CD4-positive, CD25-positive, alpha-beta regulatory T cell (primary cell): ENCODE measurements around the gene KCNIP3. TPM values are rescaled to one million over a fixed set of nuclear protein-coding genes. Genes with fewer than 3 reads are reported as not detected.

Experiments
- ATAC-seq, 2 donors: fragments of 150-1000 bp; cut with Tn5 transposase; one replicate each; pipeline ENCODE4 v1.10.0; 2021; ENCODE audit warnings: low read depth in 2 of 2, moderate number of reproducible peaks in 2 of 2, moderate library complexity in 1 of 2
- DNase-seq, 3 donors: peaks; one replicate each; pipeline versions ENCODE4 v3.0.0 to v3.0.0-alpha.2; 2012 to 2022; ENCODE audit warnings: mixed read lengths in 1 of 3
- H3K27ac ChIP-seq: one replicate; pipeline ENCODE4 v1.7.0; 2013; ENCODE audit warnings: mild to moderate bottlenecking, low read length; ENCODE audit not compliant: insufficient read depth, poor library complexity, severe bottlenecking
- H3K27me3 ChIP-seq: one replicate; pipeline ENCODE4 v1.7.0; 2013; ENCODE audit warnings: low read length; ENCODE audit not compliant: control insufficient read depth, insufficient read depth
- H3K36me3 ChIP-seq: one replicate; pipeline ENCODE4 v1.7.0; 2013; ENCODE audit warnings: mild to moderate bottlenecking, low read length, moderate library complexity; ENCODE audit not compliant: control insufficient read depth, insufficient read depth
- H3K4me1 ChIP-seq: 2 replicates; pipeline ENCODE4 v1.7.0; 2013; ENCODE audit warnings: mild to moderate bottlenecking, low read length; ENCODE audit not compliant: insufficient read depth, control insufficient read depth, poor library complexity, severe bottlenecking
- H3K4me3 ChIP-seq: one replicate; pipeline ENCODE4 v1.7.0; 2013; ENCODE audit warnings: low read depth, mild to moderate bottlenecking, low read length, moderate library complexity
- H3K9me3 ChIP-seq, 2 experiments: 1 replicate in 1 of 2; 2 replicates in 1 of 2; pipeline ENCODE4 v1.7.0; 2013; ENCODE audit warnings: low read length in 2 of 2, mild to moderate bottlenecking in 1 of 2, moderate library complexity in 1 of 2; ENCODE audit not compliant: control insufficient read depth in 2 of 2
- H3K27ac Mint-ChIP-seq, 3 donors: one replicate each; pipeline ENCODE4 v1.8.0; 2020 to 2022; ENCODE audit warnings: mild to moderate bottlenecking in 3 of 3, mixed read lengths in 3 of 3, moderate library complexity in 2 of 3
- H3K27me3 Mint-ChIP-seq: one replicate; pipeline ENCODE4 v1.8.0; 2022; ENCODE audit warnings: mild to moderate bottlenecking, mixed read lengths
- H3K36me3 Mint-ChIP-seq: one replicate; pipeline ENCODE4 v1.8.0; 2020; ENCODE audit warnings: mixed read lengths
- H3K4me1 Mint-ChIP-seq, 4 donors: one replicate each; pipeline ENCODE4 v1.8.0; 2020 to 2022; ENCODE audit warnings: mixed read lengths in 4 of 4, mild to moderate bottlenecking in 1 of 4
- H3K4me3 Mint-ChIP-seq, 4 donors: one replicate each; pipeline ENCODE4 v1.8.0; 2020 to 2022; ENCODE audit warnings: mild to moderate bottlenecking in 4 of 4, mixed read lengths in 4 of 4, moderate library complexity in 3 of 4
- H3K9me3 Mint-ChIP-seq, 7 donors: one replicate each; pipeline ENCODE4 v1.8.0; 2020 to 2022; ENCODE audit warnings: mixed read lengths in 7 of 7, mild to moderate bottlenecking in 3 of 7, moderate library complexity in 2 of 7
- polyA plus RNA-seq, 4 donors: library from polyadenylated mRNA; unstranded; fragments of 300-500 nt; fragmentation: Illumina TruSeq; gene quantifications; one replicate each; pipeline ENCODE4 v1.2.3, GENCODE V29; 2021
- total RNA-seq: library from RNA; stranded (reverse); gene quantifications from one replicate; pipeline ENCODE4 v1.2.3, GENCODE V29; 2022

KCNIP3 gene
- total and polyA plus RNA-seq, 5 donors from 2014 or later = not detected

DNA sequence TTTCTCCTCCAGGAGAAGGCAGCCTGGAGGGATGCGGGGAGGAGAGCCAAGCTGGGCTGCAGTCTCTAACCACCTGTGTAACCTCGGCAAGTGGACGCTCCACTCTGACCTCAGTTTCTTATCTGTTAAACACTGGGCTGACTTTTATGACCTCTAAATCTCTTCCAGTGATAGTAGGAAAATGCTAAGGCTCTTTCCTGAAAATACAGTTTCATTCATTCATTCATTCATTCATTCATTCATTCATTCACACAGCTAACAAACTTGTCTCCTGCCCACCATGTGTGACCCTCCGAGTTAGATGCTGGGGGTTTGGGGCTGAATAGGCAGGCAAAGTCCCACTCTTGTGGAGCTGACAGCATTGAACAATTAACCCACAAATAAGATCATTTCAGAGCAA, 13.6 kb upstream of the KCNIP3 start:
- H3K27ac Mint-ChIP-seq = peak overlapping the region in 1 of 3 donors; percentile 64
- no peak overlapping the region for H3K4me3 ChIP-seq

DNA sequence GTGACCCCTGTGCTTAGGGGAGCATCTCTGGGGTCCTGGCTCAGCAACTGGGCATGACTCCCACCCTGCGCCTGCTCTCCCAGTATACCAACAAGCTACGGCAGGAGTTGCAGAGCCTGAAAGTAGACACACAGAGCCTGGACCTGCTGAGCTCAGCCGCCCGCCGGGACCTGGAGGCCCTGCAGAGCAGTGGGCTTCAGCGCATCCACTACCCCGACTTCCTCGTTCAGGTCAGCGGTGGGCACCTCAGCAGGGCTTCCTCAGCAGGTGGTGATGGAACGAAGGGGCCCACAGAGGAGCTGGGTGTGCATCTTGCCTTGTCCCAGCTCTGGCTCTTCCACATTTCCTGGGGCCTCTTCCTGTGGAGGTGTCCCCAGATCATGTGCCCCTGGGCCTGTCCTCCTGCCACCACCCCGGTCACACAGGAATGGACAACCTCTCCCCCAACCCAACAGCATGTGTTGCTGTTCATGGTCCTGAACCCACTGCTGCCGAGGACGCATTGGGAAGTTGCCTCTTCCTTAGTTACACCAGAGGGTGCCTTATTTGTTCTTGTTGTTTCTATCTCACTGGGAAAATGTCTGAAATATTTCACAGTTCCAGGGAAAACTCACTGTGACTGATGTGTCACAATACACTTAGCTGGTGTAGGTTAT, 12.1 kb upstream of the KCNIP3 start:
- H3K27me3 Mint-ChIP-seq = no peaks in the 10 kb centered on the region
- ATAC-seq (no peak), DNase-seq (no peak)
- no peak overlapping the region for H3K27ac Mint-ChIP-seq
- Histone ChIP-seq H3K27ac (no peak overlapping the region), H3K9me3 (no peaks in the 10 kb centered on the region), H3K27me3 (no peaks in the 10 kb centered on the region), H3K4me3 (no peak overlapping the region), H3K36me3 (no peaks in the 10 kb centered on the region), H3K4me1 (no peaks in the 10 kb centered on the region)
- no peaks in the 10 kb centered on the region for H3K36me3 Mint-ChIP-seq
- H3K9me3 Mint-ChIP-seq = peaks cover 0 to 2% (median under 1%) of the 10 kb centered on the region in 7 donors
- H3K4me3 Mint-ChIP-seq = no peak overlapping the region
- no peaks in the 10 kb centered on the region for H3K4me1 Mint-ChIP-seq

More for the DNA sequence above, 13.6 kb upstream of the KCNIP3 start:
- H3K27me3 ChIP-seq = no peaks in the 10 kb centered on the region
- no peaks in the 10 kb centered on the region for H3K27me3 Mint-ChIP-seq
- no peaks in the 10 kb centered on the region for H3K9me3 Mint-ChIP-seq
- DNase-seq (no peak), ATAC-seq (no peak)
- no peaks in the 10 kb centered on the region for H3K36me3 ChIP-seq
- H3K4me1 Mint-ChIP-seq = no peaks in the 10 kb centered on the region
- H3K4me1 ChIP-seq = no peaks in the 10 kb centered on the region
- no peaks in the 10 kb centered on the region for H3K36me3 Mint-ChIP-seq
- no peaks in the 10 kb centered on the region for H3K9me3 ChIP-seq
- H3K27ac ChIP-seq = no peak overlapping the region
- no peak overlapping the region for H3K4me3 Mint-ChIP-seq

DNA sequence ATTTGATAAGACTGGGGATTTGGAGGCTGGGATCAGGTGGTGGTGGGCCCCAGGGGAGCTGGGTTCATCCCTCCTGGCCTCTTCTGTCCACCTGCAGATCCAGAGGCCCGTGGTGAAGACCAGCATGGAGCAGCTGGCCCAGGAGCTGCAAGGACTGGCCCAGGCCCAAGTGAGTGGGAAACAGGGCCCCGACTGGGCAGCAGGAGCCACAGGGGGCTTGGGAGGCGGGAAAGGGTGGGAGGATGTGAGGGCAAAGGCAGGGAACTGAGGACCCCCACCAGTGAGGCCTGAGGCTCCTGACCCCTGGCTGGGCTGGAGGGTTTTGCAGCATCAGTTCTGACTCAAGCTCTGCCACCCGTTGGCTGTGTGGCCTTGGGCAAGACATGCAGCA, 11.6 kb upstream of the KCNIP3 start:
- Mint-ChIP-seq H3K4me3 (no peak overlapping the region), H3K9me3 (peaks cover 0 to 6% (median 2%) of the 10 kb centered on the region in 7 donors), H3K27me3 (no peaks in the 10 kb centered on the region), H3K4me1 (no peaks in the 10 kb centered on the region), H3K36me3 (no peaks in the 10 kb centered on the region), H3K27ac (no peak overlapping the region)
- Histone ChIP-seq H3K36me3 (no peaks in the 10 kb centered on the region), H3K4me1 (no peaks in the 10 kb centered on the region), H3K27ac (no peak overlapping the region), H3K27me3 (no peaks in the 10 kb centered on the region), H3K9me3 (no peaks in the 10 kb centered on the region), H3K4me3 (no peak overlapping the region)
- no peak for DNase-seq
- ATAC-seq = no peak

DNA sequence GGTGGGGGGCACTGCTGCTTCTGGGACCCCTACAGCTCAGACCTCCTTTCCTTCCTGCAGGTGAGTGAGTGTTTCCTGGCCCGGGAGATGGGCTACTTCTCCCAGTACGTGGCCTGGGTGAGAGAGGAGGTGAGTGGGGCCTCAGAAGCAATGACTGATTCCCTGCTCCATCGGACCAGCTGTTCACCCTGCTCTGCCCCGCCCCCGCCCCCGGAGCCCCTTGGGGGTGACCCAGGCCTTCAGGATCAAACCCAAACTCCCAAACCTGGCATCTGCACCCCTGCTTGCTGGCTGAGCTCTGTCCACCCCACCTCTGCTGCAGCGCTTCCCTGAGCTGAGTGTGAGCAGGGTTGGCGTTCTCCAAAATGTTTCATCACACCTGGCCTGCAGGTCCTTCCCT, 9.8 kb upstream of the KCNIP3 start:
- Mint-ChIP-seq H3K36me3 (no peaks in the 10 kb centered on the region), H3K4me1 (no peaks in the 10 kb centered on the region), H3K9me3 (peaks cover 0 to 17% (median 4%) of the 10 kb centered on the region in 7 donors), H3K27ac (no peak overlapping the region), H3K27me3 (no peaks in the 10 kb centered on the region), H3K4me3 (no peak overlapping the region)
- no peak overlapping the region for H3K27ac ChIP-seq
- H3K4me3 ChIP-seq = no peak overlapping the region
- DNase-seq (no peak), ATAC-seq (no peak)
- H3K27me3 ChIP-seq = no peaks in the 10 kb centered on the region
- peaks cover 3% of the 10 kb centered on the region in 2 experiments for H3K9me3 ChIP-seq
- no peaks in the 10 kb centered on the region for H3K4me1 ChIP-seq
- no peaks in the 10 kb centered on the region for H3K36me3 ChIP-seq

DNA sequence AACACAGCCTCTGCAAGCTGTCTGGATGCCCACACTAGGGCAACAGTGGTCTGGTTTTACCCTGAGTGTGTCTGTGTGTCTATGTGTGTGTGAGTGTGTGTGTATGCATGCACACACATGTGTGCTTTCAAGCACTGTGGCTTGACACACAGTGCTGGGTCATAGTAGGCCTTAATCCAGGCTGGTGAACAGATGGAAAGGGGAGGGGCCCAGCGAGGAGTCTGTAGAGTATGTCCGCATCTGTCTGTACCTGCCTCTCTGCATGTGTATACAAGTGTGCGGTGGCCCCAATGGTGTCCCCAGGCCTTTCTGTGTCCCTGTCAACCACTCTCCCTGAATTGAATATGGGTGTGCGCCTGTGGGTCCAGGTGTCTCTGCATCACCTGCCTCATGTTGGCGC, 9.3 kb upstream of the KCNIP3 start:
- Histone ChIP-seq H3K9me3 (peaks cover 3% of the 10 kb centered on the region in 2 experiments), H3K4me1 (no peaks in the 10 kb centered on the region), H3K4me3 (no peak overlapping the region), H3K36me3 (no peaks in the 10 kb centered on the region), H3K27me3 (no peaks in the 10 kb centered on the region), H3K27ac (no peak overlapping the region)
- no peak overlapping the region for H3K4me3 Mint-ChIP-seq
- no peaks in the 10 kb centered on the region for H3K4me1 Mint-ChIP-seq
- peaks cover 0 to 18% (median 5%) of the 10 kb centered on the region in 7 donors for H3K9me3 Mint-ChIP-seq
- no peak for DNase-seq
- no peaks in the 10 kb centered on the region for H3K27me3 Mint-ChIP-seq
- no peak for ATAC-seq
- no peak overlapping the region for H3K27ac Mint-ChIP-seq
- no peaks in the 10 kb centered on the region for H3K36me3 Mint-ChIP-seq

DNA sequence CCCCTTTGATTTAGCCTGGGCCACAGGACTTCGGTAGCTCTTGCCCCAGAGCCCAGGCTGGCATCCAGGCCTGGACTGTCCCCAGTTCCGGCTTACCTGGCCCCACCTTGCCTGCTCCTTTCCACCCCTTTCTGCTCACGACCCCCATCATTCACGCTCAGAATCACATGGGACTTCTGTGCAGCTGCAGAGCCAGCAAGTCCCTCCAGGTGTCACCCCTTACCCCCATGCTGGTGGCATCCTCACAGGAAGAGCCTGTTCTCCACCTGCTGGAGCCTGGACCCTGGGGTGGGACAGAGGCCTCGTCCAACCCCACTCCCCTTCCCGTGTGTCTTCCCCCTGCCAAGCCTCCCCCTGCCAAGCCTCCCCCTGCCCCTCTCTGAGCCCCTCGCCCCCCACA, 7.9 kb upstream of the KCNIP3 start:
- ATAC-seq (no peak), DNase-seq (no peak)
- H3K27ac ChIP-seq = no peak overlapping the region
- Mint-ChIP-seq H3K27me3 (no peaks in the 10 kb centered on the region), H3K4me3 (no peak overlapping the region), H3K36me3 (no peaks in the 10 kb centered on the region), H3K4me1 (no peaks in the 10 kb centered on the region), H3K9me3 (peaks cover 0 to 18% (median 5%) of the 10 kb centered on the region in 7 donors), H3K27ac (no peak overlapping the region)
- no peaks in the 10 kb centered on the region for H3K27me3 ChIP-seq
- H3K36me3 ChIP-seq = no peaks in the 10 kb centered on the region
- no peaks in the 10 kb centered on the region for H3K4me1 ChIP-seq
- no peak overlapping the region for H3K4me3 ChIP-seq
- H3K9me3 ChIP-seq = peaks cover 3% of the 10 kb centered on the region in 2 experiments

DNA sequence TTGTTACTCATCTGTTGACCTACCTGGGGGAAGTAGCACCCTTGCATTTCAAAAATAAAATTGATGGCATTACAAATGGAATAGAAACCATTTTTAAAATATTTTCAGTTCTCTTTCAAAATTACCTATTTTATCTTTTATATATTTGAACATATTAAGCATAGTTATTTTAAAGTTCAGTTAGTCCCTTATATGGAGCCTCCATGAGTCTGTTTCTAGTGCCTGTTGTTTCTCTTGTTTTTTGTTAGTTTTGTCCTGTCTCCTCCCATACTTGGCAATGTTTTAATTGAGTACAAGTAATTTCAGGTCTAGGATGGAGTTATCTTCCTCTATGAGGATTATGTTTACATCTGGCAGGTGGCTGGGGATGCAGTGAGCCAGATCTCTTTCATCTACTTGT, 5.9 kb upstream of the KCNIP3 start:
- Histone ChIP-seq H3K4me3 (no peak overlapping the region), H3K36me3 (no peaks in the 10 kb centered on the region), H3K27me3 (no peaks in the 10 kb centered on the region), H3K4me1 (no peaks in the 10 kb centered on the region), H3K9me3 (peaks cover 3% of the 10 kb centered on the region in 2 experiments), H3K27ac (no peak overlapping the region)
- ATAC-seq (no peak), DNase-seq (no peak)
- Mint-ChIP-seq H3K4me3 (no peak overlapping the region), H3K4me1 (no peaks in the 10 kb centered on the region), H3K27ac (no peak overlapping the region), H3K27me3 (no peaks in the 10 kb centered on the region), H3K36me3 (no peaks in the 10 kb centered on the region), H3K9me3 (peaks cover 0 to 18% (median 5%) of the 10 kb centered on the region in 7 donors)

DNA sequence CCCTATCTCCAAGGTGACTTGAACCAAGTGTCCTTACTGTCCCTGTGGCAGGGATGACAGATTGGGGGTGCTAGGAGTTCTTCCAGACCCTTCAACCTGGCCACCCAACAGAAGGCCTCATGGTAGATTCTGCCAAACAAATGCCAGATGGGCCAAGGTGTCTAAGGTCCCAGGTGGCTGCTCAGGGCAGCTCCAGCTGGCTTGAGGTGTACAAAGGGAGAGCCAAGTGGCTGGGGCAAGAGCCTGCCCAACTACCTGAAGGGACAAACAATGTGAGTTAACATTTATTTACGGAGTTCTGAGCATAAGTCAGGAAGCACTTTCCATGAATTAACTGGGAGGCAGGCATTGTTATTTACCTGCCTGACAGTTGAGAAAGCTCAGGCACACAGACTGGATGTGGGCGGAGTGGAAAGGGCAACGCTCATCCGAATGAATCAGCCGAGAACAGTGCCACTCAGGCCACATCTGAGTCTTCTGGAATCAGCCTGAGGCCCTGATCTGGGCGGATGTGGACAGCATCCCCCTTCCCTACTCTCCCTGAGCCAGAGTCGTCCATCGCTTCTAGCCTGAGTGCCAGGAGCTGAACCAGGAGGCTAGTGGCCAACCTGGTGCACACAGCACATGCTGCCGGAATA, 4.4 kb upstream of the KCNIP3 start:
- DNase-seq (no peak), ATAC-seq (no peak)
- no peak overlapping the region for H3K4me3 Mint-ChIP-seq
- H3K27me3 Mint-ChIP-seq = no peaks in the 10 kb centered on the region
- Histone ChIP-seq H3K27ac (no peak overlapping the region), H3K36me3 (no peaks in the 10 kb centered on the region), H3K9me3 (peaks cover 3% of the 10 kb centered on the region in 2 experiments), H3K27me3 (no peaks in the 10 kb centered on the region), H3K4me1 (no peaks in the 10 kb centered on the region), H3K4me3 (no peak overlapping the region)
- peaks cover 0 to 18% (median 5%) of the 10 kb centered on the region in 7 donors for H3K9me3 Mint-ChIP-seq
- no peaks in the 10 kb centered on the region for H3K36me3 Mint-ChIP-seq
- no peak overlapping the region for H3K27ac Mint-ChIP-seq
- no peaks in the 10 kb centered on the region for H3K4me1 Mint-ChIP-seq
